GM12874 (cell line): ENCODE measurements around the gene ARL2BP.

Source experiments
- CTCF ChIP-seq: IDR thresholded peaks from 2 replicates; pipeline ENCODE4 v1.5.1; 2011; ENCODE audit warnings: low read depth, mild to moderate bottlenecking, control low read depth, low read length, moderate library complexity; ENCODE audit not compliant: insufficient read depth

Gene ARL2BP

GRCh38 chr16:57260294-57260929 lies 15.4 kb downstream of the ARL2BP start:
- TF ChIP-seq CTCF: no peak

GRCh38 chr16:57261806-57262205 lies 16.7 kb downstream of the ARL2BP start:
- TF ChIP-seq CTCF: no peak

- TF ChIP-seq CTCF: no peak
These were observed 17.9 kb downstream of the ARL2BP start for GRCh38 chr16:57262841-57263540.

- no peak for TF ChIP-seq CTCF
These were observed 18.7 kb downstream of the ARL2BP start for GRCh38 chr16:57263541-57264351.

- TF ChIP-seq CTCF: no peak
These were observed 19.3 kb downstream of the ARL2BP start for GRCh38 chr16:57264381-57264780.

- no peak for TF ChIP-seq CTCF
These were observed 19.9 kb downstream of the ARL2BP start for GRCh38 chr16:57264950-57265371.

- no peak for TF ChIP-seq CTCF
These were observed 20.9 kb downstream of the ARL2BP start for GRCh38 chr16:57265850-57266530.
